GM11168 (cell line): ENCODE results near the gene HBP1.

ENCODE experiments used
- in situ Hi-C: fragments of 300-500 bp; cut with MboI; formaldehyde crosslinking; loops from one replicate; pipeline ENCODE4 v1.12.0; 2022; ENCODE audit warnings: low sequenced_read_pairs; ENCODE audit not compliant: unreplicated experiment

Gene HBP1

DNA sequence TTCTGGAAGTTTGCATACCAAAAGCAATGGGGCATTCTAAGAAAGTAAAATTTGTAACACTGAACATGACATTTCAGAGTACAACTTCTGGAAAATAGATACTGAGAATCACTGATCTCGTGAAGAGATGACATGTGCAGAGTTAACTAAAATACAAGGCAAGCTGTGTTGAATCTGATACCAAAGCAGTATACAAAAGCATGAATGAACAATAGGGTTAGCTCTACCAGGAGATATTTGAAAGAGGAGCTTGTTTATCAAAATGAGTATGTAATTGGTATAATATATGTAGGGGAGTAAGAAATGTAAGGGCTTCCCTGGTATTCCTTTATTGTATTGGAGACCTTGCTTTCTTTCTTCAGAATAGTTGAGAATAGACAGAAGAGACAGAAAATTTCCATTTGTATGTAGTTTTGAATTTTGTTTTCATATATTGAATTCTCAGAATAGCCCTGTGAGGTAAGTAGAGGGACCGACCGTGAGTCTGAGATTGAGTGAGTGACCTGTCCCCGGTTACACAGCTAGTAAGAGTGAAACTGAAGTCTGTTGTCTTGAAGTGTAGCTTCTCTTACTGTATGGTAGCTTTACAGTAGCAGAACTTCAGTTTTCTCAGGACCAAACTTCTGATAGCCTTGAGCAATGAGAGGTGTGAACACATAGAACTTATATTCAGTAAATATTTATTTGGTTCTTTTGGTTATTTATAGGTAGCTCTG is 5.0 kb downstream of the HBP1 start:
- in situ Hi-C loops = no loop called here

DNA sequence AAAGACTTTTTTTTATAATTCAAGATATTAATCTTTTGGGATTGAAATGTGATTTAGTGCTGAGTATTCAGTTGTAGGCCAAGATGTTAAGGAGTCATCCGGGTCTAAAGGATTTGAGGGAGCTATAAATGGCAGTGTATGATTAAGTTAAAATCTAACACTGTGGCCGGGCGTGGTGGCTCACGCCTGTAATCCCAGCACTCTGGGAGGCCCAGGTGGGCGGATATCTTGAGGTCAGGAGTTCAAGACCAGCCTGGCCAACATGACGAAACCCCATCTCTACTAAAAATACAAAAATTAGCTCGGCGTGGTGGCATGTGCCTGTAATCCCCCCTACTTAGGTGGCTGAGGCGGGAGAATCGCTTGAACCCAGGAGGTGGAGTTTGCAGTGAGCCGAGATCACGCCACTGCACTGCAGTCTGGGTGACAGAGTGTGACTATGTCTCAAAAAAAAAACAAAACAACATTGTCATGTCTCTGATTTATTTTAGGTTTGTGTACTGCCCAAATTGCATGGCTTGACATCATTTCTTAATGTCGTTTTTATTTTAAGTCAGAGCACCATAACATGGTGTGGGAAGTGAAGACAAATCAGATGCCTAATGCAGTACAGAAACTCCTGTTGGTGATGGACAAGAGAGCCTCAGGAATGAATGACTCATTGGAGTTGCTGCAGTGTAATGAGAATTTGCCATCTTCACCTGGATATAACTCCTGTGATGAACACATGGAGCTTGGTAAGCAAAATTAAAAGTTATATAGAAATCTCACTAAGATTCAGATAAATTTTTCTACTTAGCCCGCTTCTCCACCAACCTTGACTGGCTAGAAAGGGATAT is 10.7 kb downstream of the HBP1 start:
- in situ Hi-C loops = loop anchor here (25.0 kb wide), 1 partner anchor 558 kb away; the partner anchor contains the start of gene CBLL1

DNA sequence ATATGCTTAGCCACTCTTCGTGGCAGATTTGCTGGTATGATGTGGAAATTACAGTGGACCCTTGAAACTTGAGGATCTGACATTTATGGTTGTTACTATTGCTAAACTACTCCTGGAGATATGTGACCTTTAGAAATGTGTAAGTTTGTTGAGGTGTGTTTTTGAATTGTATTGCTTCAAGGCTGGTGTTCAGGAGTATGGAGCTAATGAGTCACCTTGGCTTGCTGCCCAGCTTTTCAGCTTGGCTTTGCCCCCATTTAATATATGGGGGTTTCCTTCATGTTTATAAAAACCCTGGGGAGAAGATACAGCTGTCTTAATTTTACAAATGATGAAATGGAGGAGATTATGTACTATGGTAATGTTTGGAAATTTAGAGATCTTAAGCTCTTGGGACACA is 11.6 kb downstream of the HBP1 start:
- in situ Hi-C loops = loop anchor here (25.0 kb wide), 1 partner anchor 557 kb away; the partner anchor contains the start of gene CBLL1

DNA sequence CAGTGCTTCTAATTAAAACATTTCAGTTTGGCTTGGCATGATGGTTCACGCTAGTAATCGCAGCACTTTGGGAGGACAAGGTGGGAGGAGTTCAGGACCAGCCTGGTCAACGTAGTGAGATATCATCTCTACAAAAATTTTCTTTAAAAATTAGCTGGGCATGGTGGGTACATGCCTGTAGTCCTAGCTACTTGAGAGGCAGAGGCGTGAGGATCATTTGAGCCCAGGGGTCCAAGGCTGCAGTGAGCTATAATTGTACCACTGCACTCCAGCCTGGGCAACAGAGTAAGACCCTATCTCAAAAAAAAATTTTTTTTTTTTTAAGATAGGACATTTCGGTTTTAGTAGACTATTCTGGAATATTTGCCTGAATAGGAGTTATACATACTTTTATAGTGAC is 12.4 kb downstream of the HBP1 start:
- in situ Hi-C loops = loop anchor here (25.0 kb wide), 1 partner anchor 556 kb away; the partner anchor contains the start of gene CBLL1

DNA sequence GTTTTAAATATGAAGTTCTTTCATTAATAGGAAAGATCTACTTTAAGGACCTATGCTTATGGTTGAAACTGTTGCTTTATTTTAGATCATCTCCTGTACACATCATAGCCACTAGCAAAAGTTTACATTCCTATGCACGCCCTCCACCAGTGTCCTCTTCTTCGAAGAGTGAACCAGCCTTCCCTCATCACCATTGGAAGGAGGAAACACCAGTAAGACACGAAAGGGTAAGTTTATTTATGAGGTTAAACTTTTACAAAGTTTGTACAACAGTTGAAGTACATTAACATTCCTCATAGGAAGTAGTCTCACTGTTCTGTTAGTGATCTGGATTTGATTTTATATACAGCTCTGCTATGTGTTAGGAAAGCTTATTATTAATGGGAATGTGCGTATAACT is 16.9 kb downstream of the HBP1 start:
- in situ Hi-C loops = loop anchor here (25.0 kb wide), 1 partner anchor 552 kb away; the partner anchor contains the start of gene CBLL1

DNA sequence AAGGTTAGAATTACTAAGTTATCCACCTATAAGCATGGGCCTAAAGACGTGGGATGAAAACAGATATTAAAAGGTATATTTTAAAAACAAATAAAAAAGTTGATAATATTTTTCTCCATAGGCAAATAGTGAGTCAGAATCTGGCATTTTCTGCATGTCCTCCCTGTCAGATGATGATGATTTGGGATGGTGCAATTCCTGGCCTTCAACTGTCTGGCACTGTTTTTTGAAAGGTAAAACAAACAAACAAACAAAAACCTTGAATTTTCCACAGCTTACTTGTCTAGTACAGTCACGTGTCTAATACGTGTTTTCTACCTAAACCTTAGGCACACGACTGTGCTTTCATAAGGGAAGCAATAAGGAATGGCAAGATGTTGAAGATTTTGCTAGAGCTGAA is 17.4 kb downstream of the HBP1 start:
- in situ Hi-C loops = loop anchor here (25.0 kb wide), 1 partner anchor 551 kb away; the partner anchor contains the start of gene CBLL1

DNA sequence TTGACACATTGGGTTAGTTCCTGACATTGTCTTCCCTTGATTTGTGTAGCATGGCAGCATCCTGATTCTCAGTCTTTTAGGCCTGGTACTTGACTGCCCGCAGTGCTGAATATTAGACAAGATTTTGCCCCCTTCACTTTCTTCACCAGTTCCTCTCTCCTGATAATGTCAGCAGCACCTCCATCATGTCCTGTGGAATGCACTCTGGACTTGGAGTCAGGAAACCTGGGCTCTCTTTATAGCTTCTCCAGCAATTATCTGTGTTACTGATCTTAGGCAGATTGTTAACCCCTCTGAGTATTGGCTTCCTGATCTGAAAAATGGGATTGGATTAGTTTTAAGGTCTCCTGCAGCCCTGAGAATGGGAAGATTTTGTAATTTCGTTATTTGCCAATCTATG is 19.0 kb downstream of the HBP1 start:
- in situ Hi-C loops = loop anchor here (25.0 kb wide), 1 partner anchor 550 kb away; the partner anchor contains the start of gene CBLL1

DNA sequence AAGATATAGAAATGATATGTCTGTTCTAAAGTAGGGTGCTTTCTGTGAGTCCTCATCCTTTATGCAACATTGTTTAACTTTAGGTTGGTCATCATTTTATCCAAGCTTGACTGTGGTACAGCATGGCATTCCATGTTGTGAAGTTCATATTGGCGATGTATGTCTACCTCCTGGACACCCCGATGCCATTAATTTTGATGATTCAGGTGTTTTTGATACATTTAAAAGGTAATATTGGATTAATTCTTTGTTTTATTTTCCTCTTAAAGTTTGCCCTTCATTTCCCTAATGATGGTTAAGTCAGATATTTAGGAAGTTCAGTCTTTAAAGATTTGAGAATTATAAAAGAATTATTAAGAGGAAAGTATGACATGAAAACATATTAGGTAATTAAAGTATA is 21.3 kb downstream of the HBP1 start:
- in situ Hi-C loops = loop anchor here (25.0 kb wide), 1 partner anchor 547 kb away; the partner anchor contains the start of gene CBLL1

DNA sequence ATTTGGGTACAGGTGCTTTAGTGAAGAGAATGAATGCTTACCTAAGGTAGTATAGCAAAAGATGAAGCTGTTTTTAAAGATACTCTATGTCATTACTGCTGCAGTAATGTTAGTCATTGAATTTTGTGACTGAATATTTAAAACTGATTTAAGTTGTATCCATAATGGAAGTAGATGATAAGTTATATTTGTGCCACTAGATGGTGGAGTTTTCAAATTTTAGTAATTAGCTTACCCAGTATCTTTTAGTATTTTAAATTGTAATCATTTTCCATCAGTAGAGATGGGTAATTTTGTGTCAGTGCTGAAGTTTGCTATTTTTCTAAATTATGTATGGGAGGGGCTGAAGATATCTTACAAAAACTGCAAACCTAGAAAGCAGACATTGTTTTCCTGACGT is 25.2 kb downstream of the HBP1 start:
- in situ Hi-C loops = loop anchor here (25.0 kb wide), 1 partner anchor 543 kb away; the partner anchor contains the start of gene CBLL1

DNA sequence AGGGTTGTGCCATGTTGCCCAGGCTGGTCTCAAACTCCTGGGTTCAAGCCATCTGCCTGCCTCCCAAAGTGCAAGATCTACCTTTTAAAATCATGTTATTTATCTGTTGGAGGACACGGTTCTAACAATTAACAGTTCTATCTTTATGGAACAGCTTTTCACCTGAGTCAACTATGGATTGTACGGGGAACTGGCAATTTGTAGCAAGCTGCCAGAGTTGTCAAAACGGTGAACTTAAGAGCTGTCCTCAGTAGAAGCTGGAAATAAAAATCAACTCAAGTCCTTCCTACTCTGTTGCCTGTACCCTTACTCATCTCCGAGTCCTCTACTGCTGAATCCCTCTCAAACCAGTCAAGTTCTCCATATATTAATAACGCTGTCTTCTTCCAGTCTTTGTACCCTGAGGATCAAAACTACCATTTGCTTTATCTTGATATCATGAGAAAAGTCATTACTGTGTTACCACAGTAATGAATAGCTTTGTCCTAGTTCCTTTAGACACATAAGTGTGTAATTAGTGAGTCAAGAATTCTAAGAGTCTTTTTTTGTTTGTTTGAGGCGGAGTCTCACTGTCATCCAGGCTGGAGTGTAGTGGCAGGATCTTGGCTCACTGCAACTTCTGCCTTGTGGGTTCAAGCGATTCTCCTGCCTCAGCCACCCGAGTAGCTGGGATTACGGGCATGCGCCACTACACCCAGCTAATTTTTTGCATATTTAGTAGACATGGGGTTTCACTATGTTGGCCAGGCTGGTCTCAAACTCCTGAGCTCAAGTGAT is 28.2 kb downstream of the HBP1 start:
- in situ Hi-C loops = loop anchor here (25.0 kb wide), 1 partner anchor 540 kb away; the partner anchor contains the start of gene CBLL1

DNA sequence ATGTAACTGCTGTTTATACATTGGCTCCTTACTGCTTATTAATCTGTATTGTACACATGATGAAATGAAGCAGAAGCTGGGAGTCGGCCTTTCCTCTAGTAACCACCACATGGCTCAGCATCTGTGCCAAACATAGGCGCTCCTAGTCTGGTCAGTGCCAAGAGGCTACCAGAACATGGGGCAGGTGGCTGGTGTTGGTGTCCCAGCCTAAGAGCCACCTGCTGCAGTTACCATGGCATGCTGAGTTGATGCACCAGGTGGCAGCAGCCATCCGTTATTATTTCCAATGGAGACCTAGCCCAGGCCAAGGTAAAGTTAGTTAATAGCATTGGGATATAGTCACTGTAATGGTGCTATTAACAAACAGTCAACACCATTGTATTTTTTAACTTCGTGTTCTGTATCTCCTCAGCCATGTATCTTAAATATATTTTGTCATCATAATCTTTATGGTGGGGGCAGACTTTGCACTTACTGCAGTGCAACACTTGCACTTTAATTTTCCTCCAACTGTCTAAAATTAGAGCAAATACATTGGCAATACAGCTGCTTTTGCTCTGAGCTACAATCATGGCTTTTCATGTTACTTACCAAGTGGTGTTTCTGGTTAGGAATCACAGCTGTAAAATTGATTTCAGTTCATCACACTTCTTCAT is 33.1 kb downstream of the HBP1 start:
- in situ Hi-C loops = no loop called here

DNA sequence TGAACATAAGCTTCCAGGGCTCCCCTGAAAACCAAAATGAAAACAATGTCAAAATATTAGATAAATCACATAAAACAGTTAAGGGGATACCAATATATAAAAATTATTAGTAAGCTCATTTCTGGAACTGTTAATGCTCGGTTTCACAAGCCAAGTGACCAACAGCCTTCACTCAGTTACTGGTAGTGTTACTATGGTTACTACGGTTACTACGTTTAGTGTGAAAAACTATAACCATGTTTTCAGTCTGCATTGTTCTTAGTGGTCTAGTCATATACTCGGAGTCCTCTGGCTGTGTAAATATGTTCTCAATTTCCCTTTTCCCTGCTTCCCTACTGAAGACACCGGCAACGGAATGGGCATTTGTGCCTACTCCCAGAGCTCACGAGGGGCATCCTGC is 34.8 kb downstream of the HBP1 start:
- in situ Hi-C loops = no loop called here

DNA sequence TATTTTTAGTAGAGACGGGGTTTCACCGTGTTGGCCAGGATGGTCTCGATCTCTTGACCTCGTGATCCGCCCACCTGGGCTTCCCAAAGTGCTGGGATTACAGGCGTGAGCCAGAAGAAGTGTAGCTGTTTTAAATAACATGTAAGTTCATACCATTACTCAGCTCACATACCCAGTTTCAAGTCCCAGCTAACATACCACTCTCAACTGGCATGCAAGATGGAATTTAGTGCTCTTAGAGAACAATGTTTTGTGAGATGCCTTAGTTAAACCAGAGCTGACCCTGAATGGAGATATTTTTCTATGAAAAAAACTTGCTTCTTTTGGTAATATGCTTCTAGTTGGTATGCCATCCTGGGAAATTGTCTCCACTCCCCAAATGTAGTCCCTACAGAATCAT is 37.3 kb downstream of the HBP1 start:
- in situ Hi-C loops = no loop called here

DNA sequence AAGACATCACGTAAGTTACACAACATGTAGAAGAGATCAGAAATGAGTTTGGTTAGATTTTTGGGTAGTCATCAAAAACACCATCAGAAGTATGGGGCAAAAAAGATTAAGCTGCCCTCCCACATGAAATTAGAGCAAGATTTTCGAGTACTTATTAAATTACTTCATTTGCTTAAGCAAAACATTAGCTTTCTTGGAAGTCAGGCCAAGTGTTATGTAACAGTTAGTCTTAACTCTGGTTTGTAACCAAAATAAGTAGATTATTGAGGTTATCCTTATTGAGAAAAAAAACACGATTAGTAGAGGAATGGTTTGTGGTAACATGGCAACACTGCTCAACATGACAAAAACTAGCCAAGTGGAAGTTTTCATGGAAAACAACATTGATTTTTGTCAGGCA is 37.9 kb downstream of the HBP1 start:
- in situ Hi-C loops = no loop called here

DNA sequence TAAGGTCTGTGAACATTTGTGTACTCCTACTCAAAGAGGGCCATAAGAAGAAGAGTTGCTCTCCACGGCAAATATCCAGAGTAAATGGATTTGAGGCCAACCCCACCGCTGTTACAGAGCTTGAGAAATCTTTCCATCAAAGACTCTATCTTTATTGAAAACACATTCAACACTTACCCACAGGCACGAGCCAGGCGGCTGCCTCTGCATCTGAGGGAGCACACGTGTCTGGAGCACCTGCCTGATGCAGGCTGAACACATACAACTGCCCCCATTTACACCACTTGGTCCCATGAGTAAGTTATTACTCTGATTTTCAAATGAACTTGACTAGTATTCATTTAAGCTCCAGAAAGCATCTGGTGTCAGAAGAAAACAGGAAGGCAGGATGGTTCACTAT is 38.7 kb downstream of the HBP1 start:
- in situ Hi-C loops = no loop called here

DNA sequence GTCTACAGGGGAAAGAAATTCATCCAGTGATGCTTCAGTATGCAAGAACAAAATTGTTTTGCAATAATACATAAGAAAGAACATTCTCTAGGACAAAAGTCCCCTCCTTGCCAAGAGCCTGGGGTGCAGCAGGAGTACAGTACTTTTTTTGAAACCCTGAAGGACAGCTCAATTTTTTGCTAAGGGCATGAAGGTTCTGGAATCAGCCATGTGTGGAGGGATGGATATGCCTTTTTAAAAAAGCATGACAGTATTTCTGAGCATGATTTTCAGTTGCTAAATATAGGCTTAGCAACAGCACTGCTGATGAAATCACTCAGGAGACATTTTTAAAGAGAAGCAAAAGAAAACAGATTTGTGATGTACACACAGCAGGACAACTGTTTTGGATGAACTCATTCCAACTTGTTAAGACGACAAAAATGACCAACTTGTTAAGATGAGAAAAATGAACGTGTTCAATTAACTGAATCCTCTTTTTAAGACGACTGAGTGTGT is 39.3 kb downstream of the HBP1 start:
- in situ Hi-C loops = no loop called here

DNA sequence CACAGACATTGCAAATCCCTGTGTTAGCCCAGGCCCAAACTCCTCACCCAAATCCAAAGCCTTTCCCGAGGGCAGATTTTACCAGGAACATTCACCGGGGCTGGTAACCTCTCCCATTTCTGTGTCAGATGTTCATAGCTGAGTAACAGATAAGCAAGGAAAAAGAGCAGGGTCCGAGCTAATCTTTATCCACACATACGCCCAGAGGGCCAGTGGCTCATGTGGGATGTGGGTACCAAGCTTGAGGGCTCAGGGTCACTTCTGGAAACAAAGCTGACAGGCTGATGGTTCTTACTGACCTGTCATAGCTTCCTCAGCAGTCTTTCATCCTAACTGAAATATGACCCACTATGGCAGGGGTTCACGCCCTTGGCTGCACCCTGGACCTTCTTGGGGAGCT is 39.8 kb downstream of the HBP1 start:
- in situ Hi-C loops = no loop called here

DNA sequence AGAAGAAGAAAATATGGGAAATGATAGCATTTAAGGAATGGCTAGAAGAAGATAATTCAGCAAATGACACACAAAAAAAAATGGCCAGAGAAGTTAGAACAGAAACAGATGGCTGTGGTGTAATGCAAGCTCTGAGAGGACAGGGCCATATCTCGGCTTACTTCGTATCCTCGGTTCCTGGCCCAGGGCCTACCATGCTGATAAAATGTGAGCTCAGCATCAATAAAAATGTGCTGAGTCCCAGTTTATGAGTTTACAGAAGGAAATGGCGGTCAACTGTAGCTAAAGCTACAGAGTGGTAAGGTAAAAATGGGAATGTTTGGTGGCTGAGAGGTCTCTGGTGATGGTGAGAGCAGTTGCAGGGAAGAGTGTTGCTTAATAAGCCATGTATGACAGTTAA is 40.8 kb downstream of the HBP1 start:
- in situ Hi-C loops = no loop called here

DNA sequence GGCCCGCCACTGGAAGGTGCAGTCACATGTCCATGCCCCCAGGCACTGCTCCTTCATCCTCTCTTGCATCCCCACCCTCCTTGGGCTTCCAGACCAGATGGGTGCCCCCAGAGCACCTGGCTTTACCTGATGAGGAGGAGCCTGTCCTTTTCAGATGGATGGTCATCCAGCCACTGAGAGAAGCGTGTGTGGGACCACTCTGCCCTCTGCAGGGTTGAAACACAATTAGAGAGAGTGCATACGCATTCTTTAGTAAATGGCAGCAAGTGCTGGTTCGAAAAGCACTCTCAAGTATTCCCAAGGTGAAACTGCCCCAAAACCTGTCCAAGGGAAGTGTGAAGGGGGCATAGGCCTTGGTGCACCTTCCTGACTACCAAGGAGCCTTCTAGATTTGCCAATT is 41.6 kb downstream of the HBP1 start:
- in situ Hi-C loops = no loop called here

DNA sequence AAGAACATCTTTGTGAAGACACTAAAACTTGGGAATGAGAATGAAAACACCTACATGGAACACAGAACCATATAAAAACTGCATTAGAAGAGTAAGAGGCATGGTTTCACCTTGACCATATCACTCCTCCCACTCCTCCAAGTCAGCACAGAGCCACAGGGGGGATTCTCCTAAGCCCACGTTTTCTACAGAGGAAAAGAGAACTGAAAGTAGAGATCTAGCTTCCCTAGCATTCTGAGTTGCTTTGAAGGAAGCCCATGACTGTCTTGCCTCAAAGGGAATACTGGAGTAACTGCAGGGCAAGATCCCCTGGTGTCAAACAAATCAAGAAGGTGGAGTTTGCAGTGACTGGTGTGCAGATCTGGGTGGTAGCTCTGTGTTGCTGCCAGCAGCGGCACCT is 43.9 kb downstream of the HBP1 start:
- in situ Hi-C loops = no loop called here
